Astrocyte (in vitro differentiated cells and primary cell): Measurements from ENCODE around the gene DNAH1. TPM values are rescaled to one million over a fixed set of nuclear protein-coding genes. Genes with fewer than 3 reads are reported as not detected.

Experiments
- DNase-seq: peaks from one replicate; pipeline ENCODE4 v3.0.0-alpha.2; 2010; ENCODE audit warnings: low read depth
- FAIRE-seq: peaks from 2 replicates; lab custom pipeline; 2011; peaks lifted over from hg19 to GRCh38; lab: Jason Lieb, UNC
- H2AFZ ChIP-seq: 2 replicates; pipeline ENCODE4 v1.6.0; 2012; ENCODE audit warnings: low read depth, low read length, inconsistent platforms
- H3K27ac ChIP-seq: 2 replicates; pipeline ENCODE4 v1.5.1; 2011; ENCODE audit warnings: low read depth, low read length, inconsistent platforms
- H3K27me3 ChIP-seq: 2 replicates; pipeline ENCODE4 v1.6.0; 2011; ENCODE audit warnings: low read length, inconsistent platforms; ENCODE audit not compliant: insufficient read depth
- H3K36me3 ChIP-seq: 2 replicates; pipeline ENCODE4 v1.5.1; 2011; ENCODE audit warnings: low read length, inconsistent platforms; ENCODE audit not compliant: insufficient read depth
- H3K4me1 ChIP-seq: 2 replicates; pipeline ENCODE4 v1.5.1; 2011; ENCODE audit warnings: low read length, inconsistent platforms; ENCODE audit not compliant: insufficient read depth
- H3K4me2 ChIP-seq: 2 replicates; pipeline ENCODE4 v1.6.0; 2012; ENCODE audit warnings: low read length, inconsistent platforms
- H3K4me3 ChIP-seq: 2 replicates; pipeline ENCODE4 v1.5.1; 2011; ENCODE audit warnings: low read depth, mild to moderate bottlenecking, low read length, inconsistent platforms; ENCODE audit not compliant: insufficient read depth
- H3K79me2 ChIP-seq: 2 replicates; pipeline ENCODE4 v1.6.0; 2012; ENCODE audit warnings: mild to moderate bottlenecking, low read length, inconsistent platforms; ENCODE audit not compliant: insufficient read depth
- H3K9ac ChIP-seq: 2 replicates; pipeline ENCODE4 v1.6.0; 2012; ENCODE audit warnings: mild to moderate bottlenecking, low read length, inconsistent platforms
- H3K9me3 ChIP-seq: 2 replicates; pipeline ENCODE4 v1.5.1; 2012; ENCODE audit warnings: low read depth, mild to moderate bottlenecking, low read length, inconsistent platforms; ENCODE audit not compliant: insufficient read depth
- H4K20me1 ChIP-seq: 2 replicates; pipeline ENCODE4 v1.6.0; 2012; ENCODE audit warnings: low read length, inconsistent platforms; ENCODE audit not compliant: insufficient read depth
- H3K27ac Mint-ChIP-seq: one replicate; pipeline ENCODE4 v1.8.0; 2021; ENCODE audit warnings: mild to moderate bottlenecking, mixed read lengths; ENCODE audit not compliant: unreplicated experiment
- H3K27me3 Mint-ChIP-seq: one replicate; pipeline ENCODE4 v1.8.0; 2021; ENCODE audit warnings: low read depth, mixed read lengths; ENCODE audit not compliant: unreplicated experiment
- H3K36me3 Mint-ChIP-seq: one replicate; pipeline ENCODE4 v1.8.0; 2021; ENCODE audit warnings: low read depth, mixed read lengths; ENCODE audit not compliant: unreplicated experiment
- H3K4me1 Mint-ChIP-seq: one replicate; pipeline ENCODE4 v1.8.0; 2021; ENCODE audit warnings: low read depth, mixed read lengths; ENCODE audit not compliant: unreplicated experiment
- H3K4me3 Mint-ChIP-seq: one replicate; pipeline ENCODE4 v1.8.0; 2021; ENCODE audit warnings: mild to moderate bottlenecking, moderate library complexity, mixed read lengths; ENCODE audit not compliant: unreplicated experiment
- H3K9me3 Mint-ChIP-seq: one replicate; pipeline ENCODE4 v1.8.0; 2021; ENCODE audit warnings: mild to moderate bottlenecking, mixed read lengths; ENCODE audit not compliant: unreplicated experiment
- EZH2 ChIP-seq: IDR thresholded peaks from 2 replicates; pipeline ENCODE4 v1.6.1; 2012; ENCODE audit warnings: mild to moderate bottlenecking, low read length, inconsistent platforms; ENCODE audit not compliant: insufficient read depth
- total RNA-seq: library from RNA; stranded (reverse); gene quantifications from 2 replicates; pipeline ENCODE4 v1.2.1, GENCODE V29; 2021
- TF ChIP-seq, protein P1 (sequence below): IDR thresholded peaks from 2 replicates; pipeline ENCODE4 v1.5.1; 2011; ENCODE audit warnings: low read depth, mild to moderate bottlenecking, inconsistent platforms, low read length, moderate library complexity; ENCODE audit not compliant: insufficient read depth

Gene DNAH1
- total RNA-seq, 1 donor from 2014 or later: 2.3 TPM

DNA sequence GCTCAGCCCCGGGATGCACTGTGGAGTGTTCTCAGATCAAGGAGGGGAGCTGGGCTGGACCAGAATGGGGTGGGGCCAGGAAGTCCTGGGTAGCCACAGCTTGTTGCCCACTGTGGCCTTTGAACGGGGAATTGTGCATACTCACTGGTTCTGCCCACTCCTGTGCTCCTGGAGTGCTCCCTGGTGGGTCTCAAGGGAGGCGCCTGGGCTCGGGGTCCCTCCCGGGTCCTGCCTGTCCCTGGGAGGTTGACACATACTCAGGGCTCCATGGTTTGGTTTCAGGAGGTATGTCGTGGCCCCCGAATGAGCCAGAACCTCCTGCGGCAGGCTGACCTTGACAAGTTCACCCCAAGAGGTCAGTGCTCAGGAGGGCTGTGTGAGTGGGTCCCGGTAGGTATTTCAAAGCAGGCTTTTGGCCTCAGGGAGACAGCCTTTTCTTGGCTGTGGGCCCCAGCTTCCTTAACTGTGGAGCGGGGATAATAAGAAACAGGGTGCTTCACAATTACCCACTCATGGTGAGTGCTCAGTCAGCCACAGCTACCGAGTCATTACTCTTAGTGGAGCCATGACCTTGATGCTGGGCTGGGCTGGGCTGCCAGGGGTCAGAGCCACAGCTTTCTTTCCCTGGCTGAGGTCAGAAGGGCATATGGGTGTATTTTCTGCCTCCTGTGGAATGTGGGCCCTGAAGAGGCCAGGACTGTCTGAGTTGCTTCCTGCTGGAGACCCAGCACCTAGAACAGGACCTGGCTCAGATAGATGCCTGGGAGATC lies 7.6 kb downstream of the DNAH1 start:
- DNase-seq (no peak), FAIRE-seq (no peak)
- Histone ChIP-seq H3K79me2 (no peaks in the 10 kb centered on the region), H3K27ac (no peak overlapping the region), H3K4me1 (no peaks in the 10 kb centered on the region), H3K36me3 (no peaks in the 10 kb centered on the region), H3K9me3 (no peaks in the 10 kb centered on the region), H3K27me3 (no peaks in the 10 kb centered on the region), H3K4me2 (no peak overlapping the region), H3K9ac (no peak overlapping the region), H2AFZ (no peak overlapping the region), H4K20me1 (no peaks in the 10 kb centered on the region), H3K4me3 (no peak overlapping the region)
- Mint-ChIP-seq H3K36me3 (peaks cover 9% of the 10 kb centered on the region), H3K27ac (no peak overlapping the region), H3K4me3 (no peak overlapping the region), H3K9me3 (peaks cover 1% of the 10 kb centered on the region), H3K27me3 (peaks cover 26% of the 10 kb centered on the region), H3K4me1 (peaks cover 7% of the 10 kb centered on the region)
- TF ChIP-seq EZH2: no peak
- TF ChIP-seq, protein P1, sequence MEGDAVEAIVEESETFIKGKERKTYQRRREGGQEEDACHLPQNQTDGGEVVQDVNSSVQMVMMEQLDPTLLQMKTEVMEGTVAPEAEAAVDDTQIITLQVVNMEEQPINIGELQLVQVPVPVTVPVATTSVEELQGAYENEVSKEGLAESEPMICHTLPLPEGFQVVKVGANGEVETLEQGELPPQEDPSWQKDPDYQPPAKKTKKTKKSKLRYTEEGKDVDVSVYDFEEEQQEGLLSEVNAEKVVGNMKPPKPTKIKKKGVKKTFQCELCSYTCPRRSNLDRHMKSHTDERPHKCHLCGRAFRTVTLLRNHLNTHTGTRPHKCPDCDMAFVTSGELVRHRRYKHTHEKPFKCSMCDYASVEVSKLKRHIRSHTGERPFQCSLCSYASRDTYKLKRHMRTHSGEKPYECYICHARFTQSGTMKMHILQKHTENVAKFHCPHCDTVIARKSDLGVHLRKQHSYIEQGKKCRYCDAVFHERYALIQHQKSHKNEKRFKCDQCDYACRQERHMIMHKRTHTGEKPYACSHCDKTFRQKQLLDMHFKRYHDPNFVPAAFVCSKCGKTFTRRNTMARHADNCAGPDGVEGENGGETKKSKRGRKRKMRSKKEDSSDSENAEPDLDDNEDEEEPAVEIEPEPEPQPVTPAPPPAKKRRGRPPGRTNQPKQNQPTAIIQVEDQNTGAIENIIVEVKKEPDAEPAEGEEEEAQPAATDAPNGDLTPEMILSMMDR: no peak

DNA sequence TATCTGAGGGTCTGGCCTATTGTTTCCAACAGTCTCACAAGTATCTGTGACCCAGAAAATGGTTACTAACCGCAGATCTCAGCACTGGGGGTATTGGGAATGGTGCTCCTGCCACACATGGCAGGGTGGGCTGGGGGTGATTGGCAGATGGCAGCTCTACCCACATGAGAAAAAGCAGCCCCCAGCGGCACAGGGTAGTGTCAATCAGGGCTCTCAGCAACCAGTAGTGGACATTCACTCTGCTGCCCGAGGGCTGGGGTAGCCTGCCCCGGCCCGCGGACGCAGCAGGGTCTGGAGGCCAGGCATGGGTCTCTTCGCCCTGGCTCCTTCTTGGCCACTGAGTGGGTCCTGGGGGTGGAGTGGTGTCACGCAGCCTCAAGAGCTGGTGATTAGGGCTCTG lies 8.6 kb downstream of the DNAH1 start:
- Mint-ChIP-seq H3K27me3 (peaks cover 19% of the 10 kb centered on the region), H3K9me3 (peaks cover 1% of the 10 kb centered on the region), H3K27ac (no peak overlapping the region), H3K4me1 (peaks cover 7% of the 10 kb centered on the region), H3K36me3 (peaks cover 5% of the 10 kb centered on the region), H3K4me3 (no peak overlapping the region)
- no peaks in the 10 kb centered on the region for H3K27me3 ChIP-seq
- no peak overlapping the region for H3K4me2 ChIP-seq
- H3K27ac ChIP-seq: no peak overlapping the region
- no peaks in the 10 kb centered on the region for H3K36me3 ChIP-seq
- FAIRE-seq (no peak), DNase-seq (no peak)
- TF ChIP-seq, protein P1: no peak
- no peak for TF ChIP-seq EZH2
- H3K9ac ChIP-seq: no peak overlapping the region
- no peak overlapping the region for H2AFZ ChIP-seq
- no peak overlapping the region for H3K4me3 ChIP-seq
- no peaks in the 10 kb centered on the region for H4K20me1 ChIP-seq
- H3K79me2 ChIP-seq: no peaks in the 10 kb centered on the region
- no peaks in the 10 kb centered on the region for H3K4me1 ChIP-seq
- H3K9me3 ChIP-seq: no peaks in the 10 kb centered on the region

DNA sequence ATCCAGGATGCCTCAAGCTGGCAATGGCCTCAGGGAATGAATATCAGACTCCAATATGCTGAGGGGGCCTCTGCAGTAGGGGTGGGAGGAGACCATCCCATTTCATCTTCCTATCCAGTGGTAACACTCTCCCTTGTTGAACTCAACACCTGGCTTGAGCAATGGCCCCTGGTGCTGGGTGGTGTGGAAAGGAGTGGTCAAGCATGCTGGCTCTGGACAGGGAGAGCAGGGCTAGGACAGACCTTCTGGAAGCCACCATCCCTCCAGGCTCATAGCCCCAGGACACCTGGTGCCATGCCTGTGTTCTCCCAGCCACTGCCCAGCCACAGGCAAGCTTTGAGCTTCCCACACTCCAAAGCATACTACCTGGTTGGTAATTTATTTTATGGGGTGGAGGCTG lies 9.6 kb downstream of the DNAH1 start:
- no peak overlapping the region for H2AFZ ChIP-seq
- FAIRE-seq: no peak
- H3K36me3 ChIP-seq: no peaks in the 10 kb centered on the region

More for the DNA sequence above, 9.6 kb downstream of the DNAH1 start:
- Histone ChIP-seq H4K20me1 (no peaks in the 10 kb centered on the region), H3K4me1 (no peaks in the 10 kb centered on the region), H3K79me2 (no peaks in the 10 kb centered on the region), H3K4me3 (no peak overlapping the region), H3K9ac (no peak overlapping the region), H3K4me2 (no peak overlapping the region), H3K27me3 (no peaks in the 10 kb centered on the region), H3K27ac (no peak overlapping the region), H3K9me3 (no peaks in the 10 kb centered on the region)
- peaks cover 1% of the 10 kb centered on the region for H3K9me3 Mint-ChIP-seq
- H3K4me3 Mint-ChIP-seq: no peak overlapping the region
- H3K27me3 Mint-ChIP-seq: peaks cover 22% of the 10 kb centered on the region
- H3K36me3 Mint-ChIP-seq: peaks cover 5% of the 10 kb centered on the region
- H3K4me1 Mint-ChIP-seq: peaks cover 7% of the 10 kb centered on the region
- TF ChIP-seq, protein P1: no peak
- TF ChIP-seq EZH2: no peak
- DNase-seq: no peak
- H3K27ac Mint-ChIP-seq: no peak overlapping the region
